ENCODE measurements around the gene LRRC36.

Gene LRRC36

GRCh38 chr16:67428146-67428731 is 101.6 kb downstream of the LRRC36 start:
- WGBS (ENCODE audit: insufficient coverage) = 36% methylated on average over 9 of the region's 11 CpGs
- peaks cover 0 to 16% (median 14%) of the 10 kb centered on the region in 4 experiments for H3K4me1 ChIP-seq (ENCODE audit: control extremely low read depth in 1 of 4, control insufficient read depth in 4 of 4, insufficient read depth in 4 of 4, low read length in 3 of 4)
- H3K27ac ChIP-seq (ENCODE audit: insufficient read depth in 1 of 2, low read depth in 1 of 2, low read length in 2 of 2, poor library complexity in 1 of 2, severe bottlenecking in 2 of 2) = no peak overlapping the region
- no peaks in the 10 kb centered on the region for H3K36me3 ChIP-seq (ENCODE audit: control insufficient read depth in 4 of 4, insufficient read depth in 4 of 4, low read length in 3 of 4)
- H3K9me3 ChIP-seq (ENCODE audit: control extremely low read depth in 1 of 5, control insufficient read depth in 4 of 5, insufficient read depth in 2 of 5, low read depth in 1 of 5, low read length in 4 of 5) = no peaks in the 10 kb centered on the region
- POLR2A ChIA-PET = no interaction called here
- CTCF ChIA-PET = interaction anchor here (0.7 to 10.0 kb wide), 19 partner anchors 12 to 167 kb away, joined by 3 to 149 read pairs (median 6); partner anchors contain the start of gene ZDHHC1
- H3K4me3 ChIP-seq (ENCODE audit: control insufficient read depth in 1 of 7, extremely low read depth in 1 of 7, insufficient read depth in 4 of 7, low read depth in 2 of 7, low read length in 6 of 7) = no peak overlapping the region
- DNase-seq = peak; percentile 49 to 73 (median 70)
- H3K27me3 ChIP-seq (replicated peaks in 2 of 5; ENCODE audit: control insufficient read depth in 4 of 5, insufficient read depth in 5 of 5, low read length in 4 of 5) = peaks cover 2 to 67% (median 30%) of the 10 kb centered on the region in 5 experiments

- Histone ChIP-seq H3K9me3 (ENCODE audit: control extremely low read depth in 1 of 5, control insufficient read depth in 4 of 5, insufficient read depth in 2 of 5, low read depth in 1 of 5, low read length in 4 of 5) (no peaks in the 10 kb centered on the region), H3K4me3 (ENCODE audit: control insufficient read depth in 1 of 7, extremely low read depth in 1 of 7, insufficient read depth in 4 of 7, low read depth in 2 of 7, low read length in 6 of 7) (no peak overlapping the region), H3K4me1 (ENCODE audit: control extremely low read depth in 1 of 4, control insufficient read depth in 4 of 4, insufficient read depth in 4 of 4, low read length in 3 of 4) (peaks cover 0 to 16% (median 14%) of the 10 kb centered on the region in 4 experiments), H3K27ac (ENCODE audit: insufficient read depth in 1 of 2, low read depth in 1 of 2, low read length in 2 of 2, poor library complexity in 1 of 2, severe bottlenecking in 2 of 2) (no peak overlapping the region), H3K36me3 (ENCODE audit: control insufficient read depth in 4 of 4, insufficient read depth in 4 of 4, low read length in 3 of 4) (no peaks in the 10 kb centered on the region), H3K27me3 (replicated peaks in 2 of 5; ENCODE audit: control insufficient read depth in 4 of 5, insufficient read depth in 5 of 5, low read length in 4 of 5) (peaks cover under 1 to 64% (median 30%) of the 10 kb centered on the region in 5 experiments)
- WGBS (ENCODE audit: insufficient coverage) = 90% methylated on average over 2 of the region's 3 CpGs
- no peak for DNase-seq
- ChIA-PET CTCF (interaction anchor here (0.7 to 10.0 kb wide), 15 partner anchors 9 to 168 kb away, joined by 3 to 149 read pairs (median 7); partner anchors contain the start of gene ZDHHC1), POLR2A (no interaction called here)
Observed at GRCh38 chr16:67429053-67429798, 102.6 kb downstream of the LRRC36 start.

- H3K4me3 ChIP-seq (ENCODE audit: control insufficient read depth in 1 of 7, extremely low read depth in 1 of 7, insufficient read depth in 4 of 7, low read depth in 2 of 7, low read length in 6 of 7) = peak overlapping the region in 4 of 7 experiments; percentile 38 to 55 (median 49)
- 35% methylated on average over 9 of the region's 13 CpGs for WGBS (ENCODE audit: insufficient coverage)
- H3K27me3 ChIP-seq (replicated peaks in 2 of 5; ENCODE audit: control insufficient read depth in 4 of 5, insufficient read depth in 5 of 5, low read length in 4 of 5) = peaks cover 0 to 64% (median 28%) of the 10 kb centered on the region in 5 experiments
- no peaks in the 10 kb centered on the region for H3K9me3 ChIP-seq (ENCODE audit: control extremely low read depth in 1 of 5, control insufficient read depth in 4 of 5, insufficient read depth in 2 of 5, low read depth in 1 of 5, low read length in 4 of 5)
- DNase-seq = no peak
- POLR2A ChIA-PET = no interaction called here
- H3K36me3 ChIP-seq (ENCODE audit: control insufficient read depth in 4 of 4, insufficient read depth in 4 of 4, low read length in 3 of 4) = no peaks in the 10 kb centered on the region
- H3K4me1 ChIP-seq (ENCODE audit: control extremely low read depth in 1 of 4, control insufficient read depth in 4 of 4, insufficient read depth in 4 of 4, low read length in 3 of 4) = peaks cover 0 to 16% (median 14%) of the 10 kb centered on the region in 4 experiments
- CTCF ChIA-PET = interaction anchor here (0.6 to 10.0 kb wide), 7 partner anchors 9 to 60 kb away, joined by 3 to 149 read pairs (median 5); no protein-coding TSS in a partner anchor
- H3K27ac ChIP-seq (ENCODE audit: insufficient read depth in 1 of 2, low read depth in 1 of 2, low read length in 2 of 2, poor library complexity in 1 of 2, severe bottlenecking in 2 of 2) = no peak overlapping the region
Observed at GRCh38 chr16:67429799-67430503, 103.3 kb downstream of the LRRC36 start.

- under 1% methylated on average over 44 of the region's 53 CpGs for WGBS (ENCODE audit: insufficient coverage)
- no peaks in the 10 kb centered on the region for H3K9me3 ChIP-seq (ENCODE audit: control extremely low read depth in 1 of 5, control insufficient read depth in 4 of 5, insufficient read depth in 2 of 5, low read depth in 1 of 5, low read length in 4 of 5)
- peaks cover 0 to 59% (median 26%) of the 10 kb centered on the region in 5 experiments for H3K27me3 ChIP-seq (replicated peaks in 2 of 5; ENCODE audit: control insufficient read depth in 4 of 5, insufficient read depth in 5 of 5, low read length in 4 of 5)
- ChIA-PET POLR2A (interaction anchor here (0.5 kb wide), 1 partner anchor 14 kb away, joined by 3 read pairs; no protein-coding TSS in a partner anchor), CTCF (interaction anchor here (0.6 to 2.0 kb wide), 3 partner anchors 10 to 33 kb away, joined by 3 to 6 read pairs (median 3); no protein-coding TSS in a partner anchor)
- peaks cover 0 to 16% (median 14%) of the 10 kb centered on the region in 4 experiments for H3K4me1 ChIP-seq (ENCODE audit: control extremely low read depth in 1 of 4, control insufficient read depth in 4 of 4, insufficient read depth in 4 of 4, low read length in 3 of 4)
- DNase-seq = peak in 2 of 3 donors; percentile 41 to 54
- peak overlapping the region in 6 of 7 experiments; percentile 10 to 55 (median 43) for H3K4me3 ChIP-seq (ENCODE audit: control insufficient read depth in 1 of 7, extremely low read depth in 1 of 7, insufficient read depth in 4 of 7, low read depth in 2 of 7, low read length in 6 of 7)
- no peaks in the 10 kb centered on the region for H3K36me3 ChIP-seq (ENCODE audit: control insufficient read depth in 4 of 4, insufficient read depth in 4 of 4, low read length in 3 of 4)
- H3K27ac ChIP-seq (ENCODE audit: insufficient read depth in 1 of 2, low read depth in 1 of 2, low read length in 2 of 2, poor library complexity in 1 of 2, severe bottlenecking in 2 of 2) = no peak overlapping the region
Observed at GRCh38 chr16:67430504-67430976, 103.9 kb downstream of the LRRC36 start.

- peaks cover 0 to 55% (median 22%) of the 10 kb centered on the region in 5 experiments for H3K27me3 ChIP-seq (replicated peaks in 2 of 5; ENCODE audit: control insufficient read depth in 4 of 5, insufficient read depth in 5 of 5, low read length in 4 of 5)
- peak; percentile 14 to 48 (median 35) for DNase-seq
- no peak within 1 kb of the TSS for H3K27ac ChIP-seq (ENCODE audit: insufficient read depth in 1 of 2, low read depth in 1 of 2, low read length in 2 of 2, poor library complexity in 1 of 2, severe bottlenecking in 2 of 2)
- H3K36me3 ChIP-seq (ENCODE audit: control insufficient read depth in 4 of 4, insufficient read depth in 4 of 4, low read length in 3 of 4) = peaks cover 0 to 3% (median 0%) of the 10 kb centered on the region in 4 experiments
- no peaks in the 10 kb centered on the region for H3K9me3 ChIP-seq (ENCODE audit: control extremely low read depth in 1 of 5, control insufficient read depth in 4 of 5, insufficient read depth in 2 of 5, low read depth in 1 of 5, low read length in 4 of 5)
- CTCF ChIA-PET = interaction anchor here (0.9 to 2.0 kb wide), 4 partner anchors 10 to 33 kb away, joined by 3 to 6 read pairs (median 4); no protein-coding TSS in a partner anchor
- under 1% methylated on average over 68 of the region's 87 CpGs for WGBS (ENCODE audit: insufficient coverage)
- peaks cover 0 to 16% (median 14%) of the 10 kb centered on the region in 4 experiments for H3K4me1 ChIP-seq (ENCODE audit: control extremely low read depth in 1 of 4, control insufficient read depth in 4 of 4, insufficient read depth in 4 of 4, low read length in 3 of 4)
- peak within 1 kb of the TSS in 6 of 7 experiments; percentile 10 to 56 (median 44) for H3K4me3 ChIP-seq (ENCODE audit: control insufficient read depth in 1 of 7, extremely low read depth in 1 of 7, insufficient read depth in 4 of 7, low read depth in 2 of 7, low read length in 6 of 7)
- POLR2A ChIA-PET = interaction anchor here (0.5 to 0.9 kb wide), 2 partner anchors 15 to 22 kb away, joined by 3 read pairs; no protein-coding TSS in a partner anchor
Observed at GRCh38 chr16:67430977-67431774, 104.6 kb downstream of the LRRC36 start, which contains the start of gene HSD11B2. Gene HSD11B2 (plus strand): TSS chr16:67431121. CDS start chr16:67431249, 128 bp downstream.
